ENCODE measurements around the gene CTXN3.

Gene CTXN3

GRCh38 chr5:127700237-127700766 is 51.4 kb downstream of the CTXN3 start:
- DNase-seq, result no peak

- DNase-seq, result no peak
Measured at GRCh38 chr5:127702434-127702833, 53.6 kb downstream of the CTXN3 start.

- DNase-seq, result no peak
Measured at GRCh38 chr5:127702926-127703561, 54.2 kb downstream of the CTXN3 start, which contains the start of gene CCDC192. Gene CCDC192 (plus strand): TSS chr5:127703391. CDS start chr5:127703446, 55 bp downstream.

GRCh38 chr5:127705120-127705892 is 56.4 kb downstream of the CTXN3 start:
- no peak for DNase-seq

GRCh38 chr5:127706691-127707090 is 57.8 kb downstream of the CTXN3 start:
- no peak for DNase-seq

- no peak for DNase-seq
Measured at GRCh38 chr5:127707209-127707608, 58.3 kb downstream of the CTXN3 start.
